ENCODE measurements around the gene C6orf58. TPM values are rescaled to one million over a fixed set of nuclear protein-coding genes. Genes with fewer than 3 reads are reported as not detected.

C6orf58 gene
- total and polyA plus RNA-seq, 2 experiments from 2014 or later = 0.18 TPM; not detected in 1

DNA sequence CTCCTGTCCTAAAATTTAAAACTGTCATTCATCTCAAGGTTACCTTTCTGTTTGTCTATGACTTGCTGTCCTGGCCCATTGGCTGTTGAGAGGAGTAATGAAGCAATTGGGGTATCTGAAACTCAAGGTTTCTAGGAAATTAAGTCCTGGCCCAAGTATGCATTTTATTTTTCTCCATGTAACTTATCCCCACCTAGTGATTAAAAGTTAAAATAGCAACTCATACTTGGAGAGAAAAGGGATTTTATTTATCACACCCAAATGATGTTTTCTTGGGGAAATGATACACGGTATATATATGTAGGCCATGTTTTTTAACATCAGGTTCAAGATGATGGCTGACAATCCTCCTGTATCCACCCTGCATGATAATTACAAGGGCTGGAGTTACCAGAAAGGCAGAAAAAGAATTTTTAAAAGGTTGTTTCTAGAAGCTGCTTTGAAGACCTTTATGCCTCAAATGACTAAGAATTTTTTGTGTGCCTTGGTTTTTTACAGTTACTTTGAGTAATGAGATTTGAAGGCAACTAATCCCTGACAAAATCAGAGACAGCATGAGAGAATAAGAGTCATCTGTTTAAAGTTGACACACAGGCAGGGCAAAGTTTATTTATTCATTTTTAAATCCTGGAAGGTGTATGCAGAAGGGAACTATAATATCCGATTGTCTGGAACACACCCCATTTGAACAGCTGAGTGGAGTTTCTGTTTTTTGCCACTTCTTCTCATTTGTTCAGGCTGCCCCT lies 28.9 kb upstream of the C6orf58 start:
- Histone ChIP-seq H2AFZ (no peak overlapping the region), H4K20me1 (replicated peaks; ENCODE audit: insufficient read depth) (no peaks in the 10 kb centered on the region), H3K4me1 (ENCODE audit: insufficient read depth) (no peaks in the 10 kb centered on the region), H3F3A (replicated peaks; ENCODE audit: low read depth) (no peaks in the 10 kb centered on the region), H3K9me2 (ENCODE audit: insufficient read depth) (no peaks in the 10 kb centered on the region), H3K4me3 (no peak overlapping the region), H3K4me2 (no peak overlapping the region), H3K27ac (ENCODE audit: low read depth) (no peak overlapping the region), H3K27me3 (ENCODE audit: insufficient read depth) (no peaks in the 10 kb centered on the region), H3K79me2 (replicated peaks; ENCODE audit: insufficient read depth) (no peaks in the 10 kb centered on the region), H3K36me3 (ENCODE audit: insufficient read depth) (no peaks in the 10 kb centered on the region)
- H3K4me3 Mint-ChIP-seq = no peak overlapping the region
- H3K27me3 Mint-ChIP-seq (ENCODE audit: insufficient read depth, low read depth, poor library complexity) = no peaks in the 10 kb centered on the region
- TF ChIP-seq, protein P1, sequence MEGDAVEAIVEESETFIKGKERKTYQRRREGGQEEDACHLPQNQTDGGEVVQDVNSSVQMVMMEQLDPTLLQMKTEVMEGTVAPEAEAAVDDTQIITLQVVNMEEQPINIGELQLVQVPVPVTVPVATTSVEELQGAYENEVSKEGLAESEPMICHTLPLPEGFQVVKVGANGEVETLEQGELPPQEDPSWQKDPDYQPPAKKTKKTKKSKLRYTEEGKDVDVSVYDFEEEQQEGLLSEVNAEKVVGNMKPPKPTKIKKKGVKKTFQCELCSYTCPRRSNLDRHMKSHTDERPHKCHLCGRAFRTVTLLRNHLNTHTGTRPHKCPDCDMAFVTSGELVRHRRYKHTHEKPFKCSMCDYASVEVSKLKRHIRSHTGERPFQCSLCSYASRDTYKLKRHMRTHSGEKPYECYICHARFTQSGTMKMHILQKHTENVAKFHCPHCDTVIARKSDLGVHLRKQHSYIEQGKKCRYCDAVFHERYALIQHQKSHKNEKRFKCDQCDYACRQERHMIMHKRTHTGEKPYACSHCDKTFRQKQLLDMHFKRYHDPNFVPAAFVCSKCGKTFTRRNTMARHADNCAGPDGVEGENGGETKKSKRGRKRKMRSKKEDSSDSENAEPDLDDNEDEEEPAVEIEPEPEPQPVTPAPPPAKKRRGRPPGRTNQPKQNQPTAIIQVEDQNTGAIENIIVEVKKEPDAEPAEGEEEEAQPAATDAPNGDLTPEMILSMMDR (conservative IDR thresholded peaks at IDR 0.05; ENCODE audit: low read depth in 2 of 2) = peak in 1 of 2 experiments; percentile 31; a peak in 2 of 4 replicates
- TF ChIP-seq, protein P2, sequence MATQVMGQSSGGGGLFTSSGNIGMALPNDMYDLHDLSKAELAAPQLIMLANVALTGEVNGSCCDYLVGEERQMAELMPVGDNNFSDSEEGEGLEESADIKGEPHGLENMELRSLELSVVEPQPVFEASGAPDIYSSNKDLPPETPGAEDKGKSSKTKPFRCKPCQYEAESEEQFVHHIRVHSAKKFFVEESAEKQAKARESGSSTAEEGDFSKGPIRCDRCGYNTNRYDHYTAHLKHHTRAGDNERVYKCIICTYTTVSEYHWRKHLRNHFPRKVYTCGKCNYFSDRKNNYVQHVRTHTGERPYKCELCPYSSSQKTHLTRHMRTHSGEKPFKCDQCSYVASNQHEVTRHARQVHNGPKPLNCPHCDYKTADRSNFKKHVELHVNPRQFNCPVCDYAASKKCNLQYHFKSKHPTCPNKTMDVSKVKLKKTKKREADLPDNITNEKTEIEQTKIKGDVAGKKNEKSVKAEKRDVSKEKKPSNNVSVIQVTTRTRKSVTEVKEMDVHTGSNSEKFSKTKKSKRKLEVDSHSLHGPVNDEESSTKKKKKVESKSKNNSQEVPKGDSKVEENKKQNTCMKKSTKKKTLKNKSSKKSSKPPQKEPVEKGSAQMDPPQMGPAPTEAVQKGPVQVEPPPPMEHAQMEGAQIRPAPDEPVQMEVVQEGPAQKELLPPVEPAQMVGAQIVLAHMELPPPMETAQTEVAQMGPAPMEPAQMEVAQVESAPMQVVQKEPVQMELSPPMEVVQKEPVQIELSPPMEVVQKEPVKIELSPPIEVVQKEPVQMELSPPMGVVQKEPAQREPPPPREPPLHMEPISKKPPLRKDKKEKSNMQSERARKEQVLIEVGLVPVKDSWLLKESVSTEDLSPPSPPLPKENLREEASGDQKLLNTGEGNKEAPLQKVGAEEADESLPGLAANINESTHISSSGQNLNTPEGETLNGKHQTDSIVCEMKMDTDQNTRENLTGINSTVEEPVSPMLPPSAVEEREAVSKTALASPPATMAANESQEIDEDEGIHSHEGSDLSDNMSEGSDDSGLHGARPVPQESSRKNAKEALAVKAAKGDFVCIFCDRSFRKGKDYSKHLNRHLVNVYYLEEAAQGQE (IDR thresholded peaks at IDR 0.05; ENCODE audit: unreplicated experiment) = no peak
- peaks cover 8% of the 10 kb centered on the region; the same call in 2 of the 3 replicates for H3K4me1 Mint-ChIP-seq
- H3K36me3 Mint-ChIP-seq (ENCODE audit: low read depth) = no peaks in the 10 kb centered on the region
- H3K9me3 Mint-ChIP-seq = no peaks in the 10 kb centered on the region
- H3K27ac Mint-ChIP-seq = no peak overlapping the region
- peak; percentile 32 for DNase-seq (ENCODE audit: low spot score)
- ATAC-seq = no peak

DNA sequence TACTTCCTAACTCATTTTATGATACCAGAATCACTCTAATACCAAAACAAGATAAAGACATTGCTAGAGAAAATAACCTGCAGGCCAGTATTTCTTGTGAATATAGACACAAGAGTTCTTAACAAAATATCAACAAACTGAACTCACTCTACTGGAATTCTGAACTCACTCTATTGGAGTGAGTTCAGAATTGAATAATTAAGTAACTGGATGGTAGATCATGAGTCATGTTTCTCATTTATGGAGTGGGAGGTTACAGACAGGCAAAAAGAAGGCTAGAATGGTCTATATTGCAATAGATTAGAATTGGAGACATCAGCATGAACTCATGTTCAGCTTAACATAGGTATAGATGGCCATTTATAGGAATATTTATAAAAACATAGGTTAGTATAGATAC lies 26.6 kb upstream of the C6orf58 start:
- DNase-seq (ENCODE audit: low spot score) (no peak), ATAC-seq (no peak)
- no peak for TF ChIP-seq NANOG (IDR thresholded peaks at IDR 0.05; ENCODE audit: borderline replicate concordance)
- TF ChIP-seq ZNF114 (CRISPR knock-in tag; IDR thresholded peaks at IDR 0.05) = no peak
- TF ChIP-seq POLR2AphosphoS5 (IDR thresholded peaks at IDR 0.05; ENCODE audit: low read depth) = no peak
- TF ChIP-seq CREB1 (CRISPR knock-in tag; IDR thresholded peaks at IDR 0.05; ENCODE audit: low read depth) = no peak
- TF ChIP-seq, protein P3, sequence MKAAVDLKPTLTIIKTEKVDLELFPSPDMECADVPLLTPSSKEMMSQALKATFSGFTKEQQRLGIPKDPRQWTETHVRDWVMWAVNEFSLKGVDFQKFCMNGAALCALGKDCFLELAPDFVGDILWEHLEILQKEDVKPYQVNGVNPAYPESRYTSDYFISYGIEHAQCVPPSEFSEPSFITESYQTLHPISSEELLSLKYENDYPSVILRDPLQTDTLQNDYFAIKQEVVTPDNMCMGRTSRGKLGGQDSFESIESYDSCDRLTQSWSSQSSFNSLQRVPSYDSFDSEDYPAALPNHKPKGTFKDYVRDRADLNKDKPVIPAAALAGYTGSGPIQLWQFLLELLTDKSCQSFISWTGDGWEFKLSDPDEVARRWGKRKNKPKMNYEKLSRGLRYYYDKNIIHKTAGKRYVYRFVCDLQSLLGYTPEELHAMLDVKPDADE (IDR thresholded peaks at IDR 0.05) = no peak
- TF ChIP-seq, protein P2 (IDR thresholded peaks at IDR 0.05; ENCODE audit: unreplicated experiment) = no peak
- TF ChIP-seq EZH2 (IDR thresholded peaks at IDR 0.05; ENCODE audit: low read depth, unreplicated experiment) = no peak

More for the DNA sequence above, 26.6 kb upstream of the C6orf58 start:
- no peaks in the 10 kb centered on the region for H3K9me3 Mint-ChIP-seq
- no peaks in the 10 kb centered on the region for H3K27me3 Mint-ChIP-seq (ENCODE audit: insufficient read depth, low read depth, poor library complexity)
- Histone ChIP-seq H2AFZ (no peak overlapping the region), H4K20me1 (replicated peaks; ENCODE audit: insufficient read depth) (no peaks in the 10 kb centered on the region), H3K4me1 (ENCODE audit: insufficient read depth) (no peaks in the 10 kb centered on the region), H3K4me2 (no peak overlapping the region), H3F3A (replicated peaks; ENCODE audit: low read depth) (no peaks in the 10 kb centered on the region), H3K9me2 (ENCODE audit: insufficient read depth) (no peaks in the 10 kb centered on the region), H3K27ac (ENCODE audit: low read depth) (no peak overlapping the region), H3K4me3 (no peak overlapping the region), H3K79me2 (replicated peaks; ENCODE audit: insufficient read depth) (no peaks in the 10 kb centered on the region), H3K27me3 (ENCODE audit: insufficient read depth) (no peaks in the 10 kb centered on the region), H3K36me3 (ENCODE audit: insufficient read depth) (no peaks in the 10 kb centered on the region)
- H3K27ac Mint-ChIP-seq = no peak overlapping the region
- no peak overlapping the region for H3K4me3 Mint-ChIP-seq
- no peaks in the 10 kb centered on the region for H3K36me3 Mint-ChIP-seq (ENCODE audit: low read depth)
- peaks cover 8% of the 10 kb centered on the region; the same call in 2 of the 3 replicates for H3K4me1 Mint-ChIP-seq
